Tibial nerve (tissue), 3 donors: ENCODE results near the gene THAP5.
A peak's percentile ranks its signal among the peaks of the same experiment; 100 is the strongest.

ENCODE experiments used
- CTCF ChIP-seq, 5 experiments: fragments of 200-600 bp in 3 of 5; fragments of 450-650 bp in 2 of 5; sonication (generic) in 3 of 5; IDR thresholded peaks; one replicate each; pipeline ENCODE4 v1.5.1; 2016 to 2019; ENCODE audit warnings: antibody characterized with exemption in 5 of 5, mild to moderate bottlenecking in 3 of 5, moderate library complexity in 2 of 5
- POLR2A ChIP-seq, 2 donors: fragments of 450-650 bp; IDR thresholded peaks; one replicate each; pipeline ENCODE4 v1.6.1; 2017; ENCODE audit warnings: antibody characterized with exemption in 2 of 2, mild to moderate bottlenecking in 2 of 2, moderate library complexity in 2 of 2

DNA sequence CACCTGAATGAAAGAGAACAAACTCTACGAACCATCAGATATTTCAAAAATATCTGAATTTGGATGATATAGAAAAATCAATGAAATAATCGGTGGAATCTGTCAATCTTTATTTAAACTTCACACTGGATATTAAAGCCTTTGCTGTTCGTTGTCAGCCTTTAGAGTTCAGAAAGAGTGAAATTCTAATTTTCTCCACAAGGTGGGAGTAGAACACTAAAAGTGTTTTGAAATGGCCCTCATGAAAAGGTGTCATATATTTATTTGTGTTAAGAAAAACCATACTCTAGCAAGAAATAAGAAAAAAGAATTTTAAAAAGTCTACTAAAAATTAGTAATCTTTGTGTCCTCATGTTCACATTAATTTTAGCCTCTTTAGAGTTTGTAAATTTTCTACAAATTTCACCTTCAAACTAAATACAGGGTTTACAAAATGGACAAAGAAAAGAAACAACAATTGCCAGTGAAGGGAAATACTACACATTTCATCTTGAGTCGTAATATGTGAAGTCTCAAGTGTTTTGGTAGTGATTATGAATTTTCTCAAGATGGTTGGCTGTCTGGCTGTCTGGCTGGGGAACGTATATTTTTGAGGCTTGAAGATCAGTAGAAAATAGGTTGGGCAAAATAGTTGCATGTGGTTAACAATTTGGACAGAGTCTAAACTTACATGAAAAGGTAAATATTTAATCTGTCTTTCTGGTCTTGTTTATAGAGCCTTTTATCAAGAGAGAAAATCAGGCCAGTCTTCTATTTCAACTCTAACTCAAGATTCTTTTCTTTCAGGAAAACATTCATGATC lies 43.8 kb upstream of the THAP5 start:
- peak; percentile 59 to 80 (median 65) for TF ChIP-seq CTCF (IDR thresholded peaks at IDR 0.05)
- no peak for TF ChIP-seq POLR2A (IDR thresholded peaks at IDR 0.05)
